ENCODE data around the gene SCAMP4.

GRCh38 chr19:1952635-1953034 is 47.4 kb downstream of the SCAMP4 start:
- TF ChIP-seq SMARCB1 (IDR thresholded peaks at IDR 0.05; ENCODE audit: insufficient read length, low read depth) (no peak), MED1 (CRISPR knock-in tag; IDR thresholded peaks at IDR 0.05; ENCODE audit: borderline replicate concordance) (no peak), MEF2A (IDR thresholded peaks at IDR 0.05; ENCODE audit: control insufficient read depth, low read depth, low read length) (no peak), RBFOX2 (IDR thresholded peaks at IDR 0.05; ENCODE audit: low read depth, low read length) (no peak), ZNF830 (CRISPR knock-in tag; IDR thresholded peaks at IDR 0.05) (no peak), ZBTB33 (CRISPR knock-in tag; IDR thresholded peaks at IDR 0.05) (no peak), BRCA1 (IDR thresholded peaks at IDR 0.05) (no peak), BRCA1 (CRISPR knock-in tag; IDR thresholded peaks at IDR 0.05) (no peak), TBL1XR1 (IDR thresholded peaks at IDR 0.05; ENCODE audit: low read length in 2 of 2) (no peak), ZNF146 (CRISPR knock-in tag; IDR thresholded peaks at IDR 0.05; ENCODE audit: unreplicated experiment) (no peak), SRSF1 (IDR thresholded peaks at IDR 0.05; ENCODE audit: low read depth, low read length) (no peak), MAX (CRISPR knock-in tag; IDR thresholded peaks at IDR 0.05) (no peak), CTCF (IDR thresholded peaks at IDR 0.05 in 2 of 3, conservative IDR thresholded peaks at IDR 0.05 in 1 of 3; ENCODE audit: insufficient read depth in 2 of 3, low read depth in 1 of 3, low read length in 3 of 3) (no peak), ARID2 (IDR thresholded peaks at IDR 0.05) (no peak)

All from K562 (cell line).